DMS79 (cell line): ENCODE measurements around the gene CTTNBP2.

Experiments
- DNase-seq: peaks from one replicate; lab custom pipeline; 2025; lab: John Stamatoyannopoulos, UW

CTTNBP2 gene

GRCh38 chr7:117782761-117783160, 90.5 kb downstream of the CTTNBP2 start:
- no peak for DNase-seq

GRCh38 chr7:117781707-117782106, 91.5 kb downstream of the CTTNBP2 start:
- DNase-seq: no peak

DNA sequence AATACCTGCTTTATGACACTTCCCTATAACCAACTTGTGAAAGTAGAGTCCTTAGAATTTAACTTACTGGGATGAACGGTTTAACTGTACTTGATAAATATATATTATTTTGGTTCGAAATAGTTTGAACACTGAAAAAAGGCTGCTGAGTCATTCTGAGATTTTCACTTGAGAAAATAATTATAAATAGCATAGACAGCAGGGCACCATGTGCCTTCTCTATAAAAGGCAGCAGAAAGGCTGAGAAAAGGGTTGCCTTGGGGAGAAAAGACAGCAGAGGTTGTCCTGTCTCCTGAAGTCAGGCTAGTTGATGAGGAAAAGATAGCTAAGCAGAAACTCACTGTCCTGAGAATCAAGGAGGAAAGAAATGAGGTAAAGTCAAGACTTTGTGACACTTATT, 92.4 kb downstream of the CTTNBP2 start:
- no peak for DNase-seq

DNA sequence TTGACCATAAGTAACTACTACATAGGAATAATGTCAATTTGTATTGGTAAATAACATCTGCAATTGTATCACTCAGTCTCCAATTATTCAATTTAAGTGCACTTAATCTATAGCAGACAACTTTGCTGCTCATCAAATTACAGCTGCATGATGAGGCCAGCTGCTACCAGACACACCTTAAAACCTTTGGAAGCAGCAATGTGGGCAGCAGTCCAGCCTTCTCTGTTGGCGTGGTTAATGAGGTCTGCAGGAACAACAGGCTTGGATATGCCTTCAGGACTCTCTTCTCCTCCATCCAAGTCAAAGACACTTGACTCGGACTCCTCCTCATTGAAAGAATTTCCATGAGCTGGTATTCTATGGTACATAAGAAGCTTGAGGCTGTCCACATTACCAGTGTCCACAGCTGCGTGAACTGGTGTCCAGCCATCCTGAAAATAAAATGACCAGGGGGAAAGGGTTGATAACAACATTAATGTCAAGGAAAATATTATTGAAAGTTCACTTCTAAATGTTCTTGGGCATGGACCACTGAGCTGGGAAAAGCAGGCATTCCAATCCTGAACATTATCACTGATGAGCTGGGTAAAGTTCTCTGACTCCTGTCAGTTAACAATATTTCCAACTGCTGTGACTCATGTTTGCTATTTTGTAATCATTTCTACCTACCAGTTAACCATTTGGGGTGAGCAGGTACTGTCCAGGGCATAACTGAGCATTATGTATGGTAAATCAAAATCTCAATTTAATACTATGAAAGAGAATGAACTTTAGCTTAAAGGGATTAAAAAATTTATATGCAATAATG, 95.7 kb downstream of the CTTNBP2 start:
- peak; percentile 78 for DNase-seq

DNA sequence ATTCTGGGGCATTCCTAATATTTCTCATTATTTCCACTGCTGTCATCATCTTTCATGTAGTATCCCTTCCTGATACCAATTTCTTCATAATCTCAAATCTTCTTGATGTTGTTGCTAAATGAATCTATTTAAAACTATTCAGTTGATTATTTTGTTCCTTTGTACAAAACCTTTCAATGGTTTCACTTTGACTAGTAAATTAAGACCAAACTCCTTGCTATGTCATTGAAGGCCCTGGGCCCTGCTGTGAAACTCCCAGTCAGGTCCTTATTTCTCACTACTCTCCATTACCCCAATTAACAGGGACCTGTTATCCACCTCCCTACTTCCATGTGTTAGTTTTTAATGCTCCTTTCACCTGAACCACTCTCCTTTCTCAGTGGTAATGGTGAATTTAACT, 97.0 kb downstream of the CTTNBP2 start:
- DNase-seq: no peak

DNA sequence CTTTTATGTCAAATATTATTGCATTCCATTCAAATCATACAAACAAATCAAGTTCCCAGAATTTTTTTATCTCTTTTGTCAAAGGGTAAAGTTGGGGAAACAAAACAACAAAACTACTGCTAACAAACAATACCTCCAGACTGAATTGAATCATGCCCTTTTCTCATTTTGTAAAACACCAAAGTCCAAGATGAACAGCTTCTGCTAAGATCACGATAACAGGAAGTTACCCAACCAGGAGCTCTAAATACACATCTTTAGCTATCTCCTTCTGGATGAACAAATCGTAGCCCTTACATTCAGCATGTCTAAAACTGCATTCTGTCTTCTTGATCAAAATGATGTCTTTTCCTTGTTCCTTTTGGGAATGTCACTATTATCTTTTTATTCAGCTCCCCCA, 97.4 kb downstream of the CTTNBP2 start:
- no peak for DNase-seq

GRCh38 chr7:117774943-117775342, 98.3 kb downstream of the CTTNBP2 start:
- no peak for DNase-seq

- no peak for DNase-seq
These were observed 100.8 kb downstream of the CTTNBP2 start for GRCh38 chr7:117772421-117772820.

DNA sequence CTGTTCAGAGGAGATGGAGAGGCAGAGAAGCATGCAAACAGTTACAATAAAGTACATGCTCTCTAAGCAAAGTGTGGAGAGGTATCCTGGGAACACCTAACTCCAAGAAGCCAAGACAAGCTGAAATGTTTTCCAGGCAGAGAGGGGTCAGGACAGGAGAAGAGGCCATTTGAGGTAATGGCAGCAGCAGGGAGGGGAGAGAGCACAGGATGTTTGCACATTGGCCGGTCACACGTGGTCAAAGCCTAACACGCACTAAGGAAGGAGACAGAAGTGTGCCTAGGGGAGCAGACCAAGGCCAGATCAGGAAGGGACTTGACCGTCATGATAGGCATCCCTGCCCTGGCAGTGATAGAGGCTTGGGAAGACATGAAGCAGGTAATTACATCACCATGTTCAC, 101.5 kb downstream of the CTTNBP2 start:
- DNase-seq: no peak

DNA sequence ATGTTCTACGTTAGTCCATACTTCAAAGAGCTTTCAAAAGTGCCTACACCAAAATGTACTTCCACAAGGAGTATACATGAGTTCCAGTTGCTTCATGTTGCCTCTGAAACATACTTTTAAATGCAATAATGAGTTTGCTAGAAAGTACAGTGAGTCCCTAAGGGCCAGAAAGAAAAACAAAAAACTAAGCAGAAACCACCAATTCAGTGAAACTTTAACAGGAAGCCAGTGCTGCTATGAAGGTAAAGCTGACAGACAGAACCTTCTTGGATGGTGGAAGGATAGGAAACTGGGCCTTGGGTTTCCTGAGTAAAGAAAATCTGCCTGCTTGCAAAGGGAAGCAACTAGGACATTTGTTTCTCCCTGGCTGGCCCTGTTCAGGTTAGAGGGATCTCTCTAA, 104.2 kb downstream of the CTTNBP2 start:
- no peak for DNase-seq

DNA sequence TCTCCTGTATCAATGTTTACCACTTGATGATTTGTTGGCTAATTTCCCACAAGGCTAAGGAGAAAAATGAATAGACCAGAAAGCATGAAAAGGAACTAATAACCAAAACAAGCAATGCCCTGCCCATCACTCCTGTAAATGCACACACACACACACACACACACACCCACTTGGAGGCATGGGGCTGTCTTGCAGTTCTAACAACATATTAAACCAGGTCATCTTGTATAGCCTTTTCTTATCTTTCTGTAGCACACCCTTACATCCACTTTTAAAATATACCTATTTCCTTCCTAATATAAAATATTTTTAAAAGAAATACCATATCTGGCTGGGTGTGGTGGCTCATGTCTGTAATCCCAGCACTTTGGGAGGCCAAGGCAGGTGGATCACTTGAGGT, 105.3 kb downstream of the CTTNBP2 start:
- DNase-seq: peak; percentile 23

DNA sequence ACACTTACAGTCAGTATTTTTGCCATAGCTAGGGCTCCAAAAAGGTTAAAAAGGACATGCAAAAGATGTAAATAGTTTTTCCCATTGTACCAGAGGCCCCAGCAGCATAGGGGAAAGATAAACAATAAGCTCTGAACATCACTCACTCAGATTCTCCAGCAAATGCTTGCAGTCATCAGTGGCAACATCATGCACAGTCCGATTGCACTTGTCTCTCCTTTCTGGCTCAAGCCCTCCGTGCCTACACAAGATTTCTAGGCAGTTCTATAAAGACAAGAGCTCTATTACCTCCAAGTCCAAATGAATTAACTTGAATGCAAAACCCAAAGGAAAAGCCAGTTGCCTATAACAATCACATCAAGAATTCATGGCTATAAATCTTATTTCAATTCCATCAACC, 106.3 kb downstream of the CTTNBP2 start:
- no peak for DNase-seq

- no peak for DNase-seq
These were observed 109.2 kb downstream of the CTTNBP2 start for GRCh38 chr7:117764031-117764430.

- DNase-seq: no peak
These were observed 111.2 kb downstream of the CTTNBP2 start for GRCh38 chr7:117762055-117762454.

DNA sequence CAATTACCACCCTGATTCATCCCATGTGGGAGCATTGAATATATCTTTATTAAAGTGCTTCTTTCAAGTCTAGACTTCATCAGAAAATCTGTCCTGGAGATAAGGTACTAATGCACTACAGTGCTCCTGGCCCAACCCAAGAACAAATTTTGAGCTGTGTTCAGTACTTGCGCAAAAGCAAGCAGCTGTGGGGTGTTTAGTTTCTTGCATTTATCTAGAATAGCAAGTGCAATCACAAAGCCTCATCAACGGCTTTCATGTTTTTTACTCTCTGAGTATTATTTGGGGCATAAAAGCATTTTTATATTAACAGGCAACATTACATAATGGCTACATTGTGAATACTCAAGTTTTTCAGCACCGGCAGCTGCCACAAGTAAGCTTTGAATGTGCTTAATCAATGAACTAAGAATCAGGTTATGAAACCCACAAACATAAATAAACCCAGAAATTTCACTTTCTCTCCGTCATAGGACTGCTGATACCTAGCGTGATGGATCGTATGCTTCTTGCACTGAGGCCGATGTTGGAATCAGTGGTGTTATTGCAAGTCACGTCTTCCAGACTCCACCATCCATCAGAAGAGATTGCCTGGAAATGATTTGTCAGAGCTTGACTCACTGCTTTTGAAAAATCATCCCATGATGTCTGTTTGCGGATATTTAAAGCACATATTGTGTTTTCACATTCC, 113.1 kb downstream of the CTTNBP2 start:
- DNase-seq: no peak

DNA sequence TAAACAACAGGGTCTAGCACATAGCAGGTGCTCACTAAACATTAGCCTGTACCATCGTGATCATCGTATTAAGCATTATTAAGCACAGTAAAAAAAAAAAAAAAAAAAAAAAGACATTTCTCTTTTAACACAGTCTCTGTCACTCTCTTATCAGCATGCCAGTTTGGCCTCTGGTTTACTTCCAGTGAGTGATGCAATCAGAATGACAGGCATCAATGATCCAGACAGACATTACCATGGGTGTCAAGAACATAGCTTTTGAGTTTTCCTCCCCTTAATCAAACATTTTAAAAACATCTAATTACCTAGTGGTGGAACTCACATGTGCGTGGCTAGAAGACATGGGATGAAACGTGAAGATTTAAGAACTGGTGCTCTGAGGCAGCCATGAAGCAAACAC, 115.8 kb downstream of the CTTNBP2 start:
- no peak for DNase-seq

DNA sequence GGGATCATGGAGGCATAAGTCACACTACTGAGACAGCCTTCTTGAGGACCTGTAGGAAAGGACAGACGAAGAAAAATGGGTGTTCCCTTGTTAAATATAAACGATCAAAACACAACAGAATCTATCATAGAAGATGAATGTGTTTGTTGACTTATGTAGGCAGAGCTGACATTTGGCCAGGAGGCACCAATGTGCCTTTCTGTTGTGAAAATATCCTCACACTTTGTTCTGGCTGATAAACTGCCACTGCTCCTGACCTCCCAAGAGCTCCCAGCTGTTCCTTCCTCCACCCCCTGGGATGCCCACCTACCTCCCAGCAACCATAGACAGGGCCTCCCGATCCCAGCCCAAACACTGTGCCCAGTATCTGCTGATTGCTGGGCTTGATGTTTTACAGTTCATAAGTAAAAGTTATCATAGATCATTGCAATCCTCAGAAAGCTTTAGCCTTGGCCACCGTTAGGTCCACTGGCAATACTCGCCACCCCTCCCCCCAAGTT, 116.6 kb downstream of the CTTNBP2 start:
- no peak for DNase-seq

DNA sequence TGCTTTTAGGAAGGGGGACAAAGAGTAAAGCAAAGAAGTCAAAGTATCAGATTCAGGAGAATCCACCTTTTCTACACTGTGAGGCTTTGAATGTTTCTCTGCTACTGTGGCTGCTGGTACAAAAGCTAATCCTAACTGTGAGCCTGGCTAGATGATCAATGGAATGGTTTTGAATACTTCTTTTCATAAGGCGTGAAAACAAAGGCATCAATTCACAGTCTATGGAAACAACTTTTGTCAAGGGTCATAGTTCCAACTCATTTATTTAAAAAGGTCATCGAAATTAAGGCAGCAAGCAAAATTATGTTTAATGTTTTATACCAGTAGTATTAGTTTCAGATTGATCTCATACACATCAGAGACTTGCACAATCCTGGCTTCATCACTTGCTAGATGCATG, 118.1 kb downstream of the CTTNBP2 start:
- DNase-seq: no peak

DNA sequence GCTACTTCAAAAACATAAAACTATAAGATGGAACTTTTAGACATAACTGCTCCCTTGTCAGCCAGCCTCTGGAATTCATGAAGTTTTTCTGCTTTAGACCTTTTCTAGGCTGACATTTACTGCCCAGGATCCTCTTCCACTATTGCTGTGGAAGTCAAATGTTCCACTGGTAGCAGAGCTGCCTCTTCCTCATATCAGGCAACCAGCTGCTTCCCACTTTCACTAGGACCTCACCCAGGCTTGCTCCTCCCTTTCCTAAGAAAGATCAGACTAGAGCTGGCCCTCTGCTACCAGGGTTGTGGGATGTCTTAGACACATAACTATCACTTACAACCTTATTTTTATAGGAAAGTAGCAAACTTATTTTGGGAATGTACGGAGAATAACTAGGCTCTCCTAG, 121.5 kb downstream of the CTTNBP2 start:
- DNase-seq: no peak

GRCh38 chr7:117750612-117751563, 122.4 kb downstream of the CTTNBP2 start:
- DNase-seq: no peak

DNA sequence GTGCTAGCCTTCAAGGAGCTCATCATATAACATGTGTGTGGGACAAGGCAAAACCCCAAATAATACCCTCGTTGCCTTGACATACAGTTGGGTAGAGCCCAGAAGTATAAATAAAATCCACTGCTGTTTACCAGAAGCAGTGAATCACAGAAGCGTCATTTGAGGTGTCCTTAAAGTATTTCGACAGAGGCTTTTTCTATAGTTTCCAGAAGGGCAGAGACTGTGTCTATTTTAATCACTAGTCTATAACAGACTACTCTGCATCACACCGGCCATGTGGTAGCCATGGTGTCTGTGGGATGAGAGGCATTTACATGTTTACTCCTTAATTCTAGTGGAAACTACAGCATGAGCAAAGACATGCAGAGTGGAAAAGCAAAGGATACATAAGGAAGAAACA, 131.3 kb downstream of the CTTNBP2 start:
- DNase-seq: no peak

DNA sequence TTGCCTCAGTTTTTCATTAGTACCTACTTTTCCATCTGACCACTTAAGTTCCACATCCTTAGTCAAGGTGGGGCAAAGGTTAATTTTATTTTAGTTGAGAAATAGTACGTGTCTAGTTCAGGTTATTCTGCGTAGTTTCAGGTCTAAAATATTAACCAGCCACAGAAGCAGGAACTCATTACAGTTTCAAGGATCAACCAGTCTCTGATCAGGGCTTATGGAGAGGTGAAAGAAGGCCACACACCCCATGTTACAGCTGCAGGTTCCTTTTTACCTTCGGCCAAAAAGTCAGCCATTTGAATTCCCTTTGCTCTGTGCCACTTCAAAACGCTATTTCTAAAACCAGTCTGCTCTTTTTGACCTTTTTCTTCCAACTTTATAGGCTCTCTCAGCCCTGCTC, 134.2 kb downstream of the CTTNBP2 start:
- no peak for DNase-seq
